ENCODE data around the gene KLHL40. TPM values are rescaled to one million over a fixed set of nuclear protein-coding genes. Genes with fewer than 3 reads are reported as not detected.

KLHL40 gene
- total and polyA plus RNA-seq, 12 donors, result 0.03 to 0.54 (median 0.11) TPM; not detected in 9

- no peak for TF ChIP-seq POLR2A (IDR thresholded peaks at IDR 0.05)
- TF ChIP-seq, protein P1, sequence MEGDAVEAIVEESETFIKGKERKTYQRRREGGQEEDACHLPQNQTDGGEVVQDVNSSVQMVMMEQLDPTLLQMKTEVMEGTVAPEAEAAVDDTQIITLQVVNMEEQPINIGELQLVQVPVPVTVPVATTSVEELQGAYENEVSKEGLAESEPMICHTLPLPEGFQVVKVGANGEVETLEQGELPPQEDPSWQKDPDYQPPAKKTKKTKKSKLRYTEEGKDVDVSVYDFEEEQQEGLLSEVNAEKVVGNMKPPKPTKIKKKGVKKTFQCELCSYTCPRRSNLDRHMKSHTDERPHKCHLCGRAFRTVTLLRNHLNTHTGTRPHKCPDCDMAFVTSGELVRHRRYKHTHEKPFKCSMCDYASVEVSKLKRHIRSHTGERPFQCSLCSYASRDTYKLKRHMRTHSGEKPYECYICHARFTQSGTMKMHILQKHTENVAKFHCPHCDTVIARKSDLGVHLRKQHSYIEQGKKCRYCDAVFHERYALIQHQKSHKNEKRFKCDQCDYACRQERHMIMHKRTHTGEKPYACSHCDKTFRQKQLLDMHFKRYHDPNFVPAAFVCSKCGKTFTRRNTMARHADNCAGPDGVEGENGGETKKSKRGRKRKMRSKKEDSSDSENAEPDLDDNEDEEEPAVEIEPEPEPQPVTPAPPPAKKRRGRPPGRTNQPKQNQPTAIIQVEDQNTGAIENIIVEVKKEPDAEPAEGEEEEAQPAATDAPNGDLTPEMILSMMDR (IDR thresholded peaks at IDR 0.05), result no peak
- peaks cover 0 to 21% of the 10 kb centered on the region in 2 donors for H3K4me1 ChIP-seq (replicated peaks in 1 of 2)
- intact Hi-C loops (cut with DNase I), result loop anchor here in 1 of 2 donors (5.0 kb wide), 1 partner anchor 79 kb away; no protein-coding TSS in a partner anchor
- H3K9me3 ChIP-seq (replicated peaks in 1 of 3), result no peaks in the 10 kb centered on the region
- H3K27me3 ChIP-seq, result no peaks in the 10 kb centered on the region
- no peak overlapping the region for H3K27ac ChIP-seq
- peak in 1 of 7 donors; percentile 52 for DNase-seq
- 69 to 81% (median 78%) methylated on average over 3 to 12 of the region's 12 CpGs for WGBS, 4 donors
- H3K36me3 ChIP-seq (replicated peaks in 1 of 2), result peaks cover 0 to 9% of the 10 kb centered on the region in 2 donors
- no peak overlapping the region for H3K4me3 ChIP-seq
Measured at GRCh38 chr3:42662813-42663535, 22.4 kb upstream of the KLHL40 start.

DNA sequence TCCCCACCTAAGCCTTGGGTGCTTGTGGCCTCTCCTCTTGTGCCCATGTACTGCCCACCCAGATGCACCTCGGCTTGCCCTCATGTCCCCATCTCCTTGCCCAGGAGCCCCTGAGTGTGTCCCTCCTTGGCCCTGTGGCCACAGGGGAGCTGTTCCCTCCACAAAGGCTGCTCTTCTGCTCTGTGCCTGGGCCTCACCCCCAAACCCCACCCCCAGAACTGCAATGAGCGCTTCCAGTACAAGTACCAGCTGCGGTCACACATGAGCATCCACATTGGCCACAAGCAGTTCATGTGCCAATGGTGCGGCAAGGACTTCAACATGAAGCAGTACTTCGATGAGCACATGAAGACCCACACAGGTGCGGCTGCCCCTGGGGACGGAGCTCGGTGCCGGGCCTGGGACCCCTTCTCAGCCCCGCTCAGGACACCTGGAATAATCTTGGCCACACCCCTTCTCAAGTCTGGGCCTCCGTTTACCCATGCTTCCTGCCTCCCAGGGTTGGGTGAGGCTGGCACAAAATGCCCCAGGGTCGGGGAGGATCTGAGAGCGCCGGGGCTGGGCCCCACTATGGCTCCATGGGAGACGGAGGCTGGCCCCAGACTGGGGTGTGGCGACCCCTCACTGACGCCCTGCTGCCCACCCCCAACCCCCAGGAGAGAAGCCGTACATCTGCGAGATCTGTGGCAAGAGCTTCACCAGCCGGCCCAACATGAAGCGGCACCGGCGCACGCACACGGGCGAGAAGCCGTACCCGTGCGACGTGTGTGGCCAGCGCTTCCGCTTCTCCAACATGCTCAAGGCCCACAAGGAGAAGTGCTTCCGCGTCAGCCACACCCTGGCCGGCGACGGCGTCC lies 21.5 kb upstream of the KLHL40 start:
- H3K4me1 ChIP-seq (replicated peaks in 1 of 2), result peaks cover 0 to 21% of the 10 kb centered on the region in 2 donors
- peak in 2 of 7 donors; percentile 11 to 53 for DNase-seq
- no peaks in the 10 kb centered on the region for H3K27me3 ChIP-seq
- WGBS, 4 donors, result 82 to 93% (median 87%) methylated on average over 10 to 38 of the region's 38 CpGs
- no peak overlapping the region for H3K4me3 ChIP-seq
- H3K27ac ChIP-seq, result no peak overlapping the region
- intact Hi-C loops (cut with DNase I), result loop anchor here in 1 of 2 donors (5.0 kb wide), 1 partner anchor 78 kb away; no protein-coding TSS in a partner anchor
- no peaks in the 10 kb centered on the region for H3K9me3 ChIP-seq (replicated peaks in 1 of 3)
- peaks cover 0 to 2% of the 10 kb centered on the region in 2 donors for H3K36me3 ChIP-seq (replicated peaks in 1 of 2)
- TF ChIP-seq, protein P1 (IDR thresholded peaks at IDR 0.05), result no peak
- no peak for TF ChIP-seq POLR2A (IDR thresholded peaks at IDR 0.05)

DNA sequence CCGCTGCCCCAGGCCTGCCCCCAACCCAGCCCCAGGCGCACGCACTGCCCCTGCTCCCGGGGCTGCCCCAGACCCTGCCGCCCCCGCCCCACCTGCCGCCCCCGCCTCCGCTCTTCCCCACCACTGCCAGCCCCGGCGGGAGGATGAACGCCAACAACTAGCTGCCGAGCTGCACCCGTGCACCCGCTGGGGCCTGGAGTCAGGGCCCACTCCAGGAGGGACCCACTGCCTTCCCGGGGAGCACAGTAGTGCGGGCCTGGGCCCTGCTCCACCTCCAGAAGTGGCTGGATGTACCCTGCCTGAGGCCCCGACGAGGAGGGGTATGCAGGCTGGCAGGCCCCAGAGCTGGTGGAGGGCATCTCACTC lies 20.9 kb upstream of the KLHL40 start:
- H3K27me3 ChIP-seq, result no peaks in the 10 kb centered on the region
- TF ChIP-seq, protein P1 (IDR thresholded peaks at IDR 0.05), result no peak
- no peak for TF ChIP-seq POLR2A (IDR thresholded peaks at IDR 0.05)
- H3K4me1 ChIP-seq (replicated peaks in 1 of 2), result peaks cover 0 to 19% of the 10 kb centered on the region in 2 donors
- H3K36me3 ChIP-seq (replicated peaks in 1 of 2), result no peaks in the 10 kb centered on the region
- intact Hi-C loops (cut with DNase I), result loop anchor here in 1 of 2 donors (5.0 kb wide), 1 partner anchor 78 kb away; no protein-coding TSS in a partner anchor
- peak in 1 of 7 donors; percentile 50 for DNase-seq
- H3K4me3 ChIP-seq, result no peak overlapping the region
- H3K9me3 ChIP-seq (replicated peaks in 1 of 3), result no peaks in the 10 kb centered on the region
- no peak overlapping the region for H3K27ac ChIP-seq
- WGBS, 4 donors, result 82 to 89% (median 88%) methylated on average over 2 to 19 of the region's 19 CpGs
